Measurements from ENCODE around the gene RNF39.

RNF39 gene

DNA sequence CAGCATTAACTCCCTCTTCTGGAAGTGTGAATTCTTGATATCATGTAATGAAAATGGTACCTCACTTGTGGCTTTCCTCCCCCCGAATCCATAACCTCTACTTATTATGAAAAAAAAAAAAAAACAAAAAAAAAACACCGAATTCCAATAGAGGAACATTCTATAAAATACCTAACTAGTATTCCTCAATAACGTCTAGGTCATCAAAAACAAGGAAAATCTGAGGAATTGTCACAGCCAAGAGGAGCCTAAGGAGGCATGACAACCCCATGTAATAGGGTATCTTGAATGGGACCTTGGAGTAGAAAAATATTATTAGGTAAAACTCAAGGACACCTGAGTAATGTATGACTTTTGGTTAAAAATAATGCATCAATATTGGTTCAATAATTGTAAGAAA is 53.4 kb downstream of the RNF39 start:
- no peaks in the 10 kb centered on the region for H3K4me1 ChIP-seq (ENCODE audit: insufficient read depth, low read length, severe bottlenecking)
- no peaks in the 10 kb centered on the region for H4K20me1 ChIP-seq (ENCODE audit: insufficient read depth, low read length)
- no peaks in the 10 kb centered on the region for H3K27me3 ChIP-seq (ENCODE audit: insufficient read depth, low read length)
- no peaks in the 10 kb centered on the region for H3K9me2 ChIP-seq (ENCODE audit: low read depth, low read length)
- H3K36me3 ChIP-seq (ENCODE audit: insufficient read depth, low read length), result no peaks in the 10 kb centered on the region
- H3K9ac ChIP-seq (ENCODE audit: low read length), result no peak overlapping the region
- TF ChIP-seq, protein P1, sequence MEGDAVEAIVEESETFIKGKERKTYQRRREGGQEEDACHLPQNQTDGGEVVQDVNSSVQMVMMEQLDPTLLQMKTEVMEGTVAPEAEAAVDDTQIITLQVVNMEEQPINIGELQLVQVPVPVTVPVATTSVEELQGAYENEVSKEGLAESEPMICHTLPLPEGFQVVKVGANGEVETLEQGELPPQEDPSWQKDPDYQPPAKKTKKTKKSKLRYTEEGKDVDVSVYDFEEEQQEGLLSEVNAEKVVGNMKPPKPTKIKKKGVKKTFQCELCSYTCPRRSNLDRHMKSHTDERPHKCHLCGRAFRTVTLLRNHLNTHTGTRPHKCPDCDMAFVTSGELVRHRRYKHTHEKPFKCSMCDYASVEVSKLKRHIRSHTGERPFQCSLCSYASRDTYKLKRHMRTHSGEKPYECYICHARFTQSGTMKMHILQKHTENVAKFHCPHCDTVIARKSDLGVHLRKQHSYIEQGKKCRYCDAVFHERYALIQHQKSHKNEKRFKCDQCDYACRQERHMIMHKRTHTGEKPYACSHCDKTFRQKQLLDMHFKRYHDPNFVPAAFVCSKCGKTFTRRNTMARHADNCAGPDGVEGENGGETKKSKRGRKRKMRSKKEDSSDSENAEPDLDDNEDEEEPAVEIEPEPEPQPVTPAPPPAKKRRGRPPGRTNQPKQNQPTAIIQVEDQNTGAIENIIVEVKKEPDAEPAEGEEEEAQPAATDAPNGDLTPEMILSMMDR (IDR thresholded peaks at IDR 0.05; ENCODE audit: low read length), result no peak
- TF ChIP-seq EZH2 (IDR thresholded peaks at IDR 0.05; ENCODE audit: borderline replicate concordance, low read length), result no peak
- H3K4me2 ChIP-seq (ENCODE audit: low read length), result no peak overlapping the region
- no peaks in the 10 kb centered on the region for H3F3A ChIP-seq (ENCODE audit: insufficient read depth, low read length)
- H2AFZ ChIP-seq (ENCODE audit: low read length), result no peak overlapping the region
- H3K27ac ChIP-seq (ENCODE audit: low read depth, low read length, poor library complexity, severe bottlenecking), result no peak overlapping the region
- no peaks in the 10 kb centered on the region for H3K79me2 ChIP-seq (ENCODE audit: insufficient read depth, low read length)
- H3K9me3 ChIP-seq (ENCODE audit: low read length), result no peaks in the 10 kb centered on the region
- no peak overlapping the region for H3K4me3 ChIP-seq (ENCODE audit: low read depth, low read length, poor library complexity, severe bottlenecking)

DNA sequence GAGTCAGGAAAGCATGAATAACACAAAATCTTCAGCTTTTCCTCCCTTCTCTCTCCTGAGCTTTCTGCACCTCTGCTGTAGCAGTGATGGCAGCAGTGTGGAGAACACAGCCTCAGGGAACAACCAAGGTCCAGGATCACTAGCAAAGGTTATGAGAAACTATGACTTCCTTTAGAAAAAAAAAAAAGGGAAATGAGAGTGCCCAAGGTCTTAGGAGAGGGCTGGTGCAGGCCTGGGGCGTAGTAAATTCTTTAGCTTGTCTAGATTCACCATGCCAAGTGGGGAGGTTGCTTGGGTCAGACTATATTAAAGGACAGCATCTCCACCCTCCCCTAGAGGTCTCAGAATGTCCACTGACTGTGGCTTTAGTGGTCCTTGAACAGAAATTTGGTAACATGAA is 54.9 kb downstream of the RNF39 start:
- Histone ChIP-seq H3K4me2 (ENCODE audit: low read length) (no peak overlapping the region), H3K9ac (ENCODE audit: low read length) (no peak overlapping the region), H2AFZ (ENCODE audit: low read length) (no peak overlapping the region), H3K9me3 (ENCODE audit: low read length) (no peaks in the 10 kb centered on the region), H3K4me1 (ENCODE audit: insufficient read depth, low read length, severe bottlenecking) (no peaks in the 10 kb centered on the region), H3K4me3 (ENCODE audit: low read depth, low read length, poor library complexity, severe bottlenecking) (no peak overlapping the region), H4K20me1 (ENCODE audit: insufficient read depth, low read length) (no peaks in the 10 kb centered on the region), H3K27me3 (ENCODE audit: insufficient read depth, low read length) (no peaks in the 10 kb centered on the region), H3K9me2 (ENCODE audit: low read depth, low read length) (no peaks in the 10 kb centered on the region), H3K36me3 (ENCODE audit: insufficient read depth, low read length) (no peaks in the 10 kb centered on the region), H3K27ac (ENCODE audit: low read depth, low read length, poor library complexity, severe bottlenecking) (no peak overlapping the region), H3K79me2 (ENCODE audit: insufficient read depth, low read length) (no peaks in the 10 kb centered on the region), H3F3A (ENCODE audit: insufficient read depth, low read length) (no peaks in the 10 kb centered on the region)
- TF ChIP-seq, protein P1 (IDR thresholded peaks at IDR 0.05; ENCODE audit: low read length), result no peak
- TF ChIP-seq EZH2 (IDR thresholded peaks at IDR 0.05; ENCODE audit: borderline replicate concordance, low read length), result no peak

Data from OCI-LY1 (cell line).